TTC549 (cell line): ENCODE measurements around the gene PPP1R9A.

ENCODE experiments used
- FAIRE-seq: peaks from 2 replicates; lab custom pipeline; 2012; peaks lifted over from hg19 to GRCh38; lab: Jason Lieb, UNC

Gene PPP1R9A

DNA sequence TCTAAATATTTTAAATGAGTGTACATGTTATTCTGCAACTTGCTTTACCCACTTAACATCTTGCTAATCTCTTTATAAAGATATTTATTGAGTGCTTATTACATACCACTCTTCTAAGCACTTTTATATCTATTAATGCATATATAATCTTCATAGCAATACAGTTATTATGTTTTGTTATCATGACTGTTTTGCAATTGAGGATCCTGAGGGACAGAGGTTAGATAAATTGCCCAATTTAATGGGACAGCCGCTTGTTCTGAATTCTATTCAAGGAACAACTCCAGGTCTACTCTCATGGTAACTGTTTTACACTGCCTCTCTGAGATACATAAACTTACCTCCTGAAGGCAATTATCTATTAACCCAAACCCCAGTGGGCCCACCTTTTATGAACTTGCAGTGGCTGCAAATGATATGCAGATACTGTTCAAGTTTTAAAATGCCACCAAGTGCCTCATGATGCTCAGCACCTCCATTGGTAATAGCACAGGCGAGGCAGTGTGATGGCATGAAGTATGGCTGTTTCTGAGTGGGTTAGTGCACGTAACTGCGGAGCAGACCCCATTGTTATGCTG is 356.5 kb downstream of the PPP1R9A start:
- no peak for FAIRE-seq

DNA sequence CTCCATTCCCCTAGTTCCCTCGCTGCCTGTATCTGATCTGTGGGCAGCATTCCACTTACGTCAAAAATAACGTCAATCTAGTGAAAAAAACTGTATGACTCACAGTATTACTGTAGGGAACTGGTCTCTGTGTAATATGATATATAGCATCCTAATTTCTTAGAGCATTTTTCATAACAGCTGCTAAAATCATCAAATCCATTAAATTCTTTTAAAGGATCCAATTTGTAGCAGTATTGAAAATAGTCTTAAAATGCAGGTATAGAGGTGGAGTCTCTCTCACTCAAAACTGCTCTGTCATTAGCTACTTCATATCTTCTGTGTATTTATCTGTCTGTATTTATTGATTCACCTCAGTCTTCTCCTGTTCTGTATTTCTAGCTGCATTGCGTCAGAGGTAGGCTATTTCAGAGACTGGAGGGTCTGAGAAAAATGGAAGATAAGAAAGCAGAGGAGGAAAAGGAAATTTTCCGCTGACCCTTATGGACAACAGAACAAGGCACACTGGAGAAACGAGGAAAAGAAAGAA is 357.0 kb downstream of the PPP1R9A start:
- FAIRE-seq = no peak

DNA sequence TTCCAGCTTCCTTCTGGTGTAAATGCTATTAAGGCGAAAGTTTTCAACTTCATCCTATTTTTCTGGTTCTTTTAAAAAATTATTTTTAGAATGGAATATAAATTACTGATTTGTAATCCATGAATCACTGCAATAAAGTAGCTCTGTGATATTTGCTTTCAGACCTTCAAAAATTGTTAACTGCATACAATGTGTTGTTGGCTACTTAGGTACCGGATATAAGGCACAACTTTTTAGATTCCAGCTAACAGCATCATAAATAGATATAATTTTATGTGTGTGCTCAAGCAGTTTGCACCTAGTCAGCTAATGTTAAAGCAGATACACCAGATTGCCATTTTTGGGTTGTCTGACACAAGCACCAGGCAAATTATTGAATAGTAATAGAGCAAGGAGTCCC is 358.2 kb downstream of the PPP1R9A start:
- no peak for FAIRE-seq

DNA sequence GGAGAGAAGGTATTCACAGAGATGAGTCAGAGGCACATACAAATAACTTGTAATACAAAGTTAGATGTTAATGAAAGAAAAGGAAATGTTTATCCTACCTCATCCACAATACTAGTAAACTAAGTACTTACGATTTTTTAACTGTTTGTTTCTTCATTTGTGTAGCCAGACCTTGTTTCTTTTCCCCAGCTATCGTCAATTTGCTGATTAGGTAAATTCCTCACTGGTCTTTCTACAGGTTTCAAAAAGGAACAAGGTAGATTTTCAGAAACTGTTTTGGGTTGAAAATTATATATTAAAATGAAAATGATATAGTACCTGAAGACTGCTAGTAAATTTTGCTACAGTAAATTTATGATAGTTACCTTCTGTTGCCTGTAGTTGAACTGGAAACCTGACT is 360.4 kb downstream of the PPP1R9A start:
- FAIRE-seq = no peak

DNA sequence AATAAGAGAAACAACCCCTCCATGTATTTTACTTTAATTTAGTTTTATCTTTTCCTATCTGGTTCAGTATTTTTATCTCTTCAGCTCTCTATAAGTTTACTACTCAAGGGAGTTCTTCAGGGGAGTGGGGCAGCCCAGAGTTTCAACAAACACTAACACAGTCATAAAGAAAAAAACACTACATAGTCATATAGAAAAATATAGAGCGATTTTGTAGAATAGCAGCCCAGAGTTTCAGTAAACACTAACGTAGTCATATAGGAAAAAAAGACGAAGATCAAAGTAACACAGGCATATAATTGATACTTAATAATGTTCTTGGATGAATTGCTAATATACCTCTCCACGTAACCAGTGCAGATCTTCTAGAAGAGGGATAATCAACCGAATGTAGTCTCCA is 362.2 kb downstream of the PPP1R9A start:
- no peak for FAIRE-seq

- no peak for FAIRE-seq
These were observed 368.7 kb downstream of the PPP1R9A start for GRCh38 chr7:95276114-95276513.

DNA sequence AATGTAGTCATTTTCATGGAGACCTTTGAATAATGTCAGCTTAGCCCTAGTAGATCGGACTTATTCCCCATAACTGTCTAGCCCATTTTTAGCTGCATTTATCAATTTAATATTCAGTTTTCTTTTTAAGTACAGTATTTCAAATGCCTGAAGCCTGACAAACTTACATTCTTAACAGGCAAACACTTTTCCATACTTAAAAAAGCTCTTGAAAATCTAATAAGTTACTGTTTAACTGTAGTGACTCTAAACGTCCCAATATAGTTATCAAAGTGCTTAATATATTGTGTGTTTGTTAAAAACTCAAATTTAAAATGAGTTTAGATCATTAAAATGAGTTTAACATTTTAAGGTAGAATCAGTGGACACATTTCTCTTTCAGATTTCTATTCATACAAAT is 372.0 kb downstream of the PPP1R9A start:
- FAIRE-seq = no peak

DNA sequence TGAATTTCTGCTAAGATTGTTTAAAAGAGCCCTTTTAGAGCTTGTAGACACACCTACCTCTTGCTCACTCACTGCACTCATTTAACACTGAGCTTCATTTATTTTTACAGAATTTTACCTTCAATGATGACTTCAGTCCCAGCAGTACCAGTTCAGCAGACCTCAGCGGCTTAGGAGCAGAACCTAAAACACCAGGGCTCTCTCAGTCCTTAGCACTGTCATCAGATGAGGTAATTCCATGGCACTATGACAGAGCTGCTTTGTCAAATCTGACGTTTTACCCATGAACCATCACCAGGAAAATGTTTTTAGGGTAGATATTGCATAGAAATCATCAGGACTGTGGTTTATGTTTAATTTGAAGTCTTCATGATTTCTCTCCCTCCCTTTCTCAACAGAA is 378.7 kb downstream of the PPP1R9A start:
- FAIRE-seq = no peak

DNA sequence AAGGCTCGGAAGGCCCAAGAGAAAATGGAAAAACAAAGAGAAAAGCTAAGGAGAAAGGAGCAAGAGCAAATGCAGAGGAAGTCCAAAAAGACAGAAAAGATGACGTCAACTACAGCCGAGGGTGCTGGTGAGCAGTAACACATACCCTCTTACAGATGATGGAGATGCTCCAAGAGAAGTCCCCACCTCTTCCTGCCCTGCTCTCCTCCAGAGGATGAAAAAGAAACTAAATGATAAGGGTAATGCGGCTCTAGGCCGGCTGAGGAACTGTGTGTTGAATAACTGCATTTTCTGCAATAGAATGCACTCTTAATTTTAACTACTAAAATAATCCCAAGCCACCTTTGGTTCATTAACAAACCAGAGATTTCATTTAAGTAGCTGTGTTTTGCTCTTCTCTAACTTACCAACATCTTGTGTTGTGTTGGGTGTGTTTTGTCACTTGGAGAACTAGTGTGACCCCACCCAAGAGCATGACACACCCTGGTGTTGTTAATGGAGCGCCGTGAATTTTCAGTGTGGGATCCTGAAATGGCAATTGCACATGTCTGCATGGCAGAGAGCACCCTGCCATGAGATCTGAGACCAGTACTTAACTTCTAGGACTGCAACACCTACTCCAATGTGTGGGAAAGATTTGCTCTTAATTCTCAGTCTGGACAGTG is 382.9 kb downstream of the PPP1R9A start:
- FAIRE-seq = no peak

DNA sequence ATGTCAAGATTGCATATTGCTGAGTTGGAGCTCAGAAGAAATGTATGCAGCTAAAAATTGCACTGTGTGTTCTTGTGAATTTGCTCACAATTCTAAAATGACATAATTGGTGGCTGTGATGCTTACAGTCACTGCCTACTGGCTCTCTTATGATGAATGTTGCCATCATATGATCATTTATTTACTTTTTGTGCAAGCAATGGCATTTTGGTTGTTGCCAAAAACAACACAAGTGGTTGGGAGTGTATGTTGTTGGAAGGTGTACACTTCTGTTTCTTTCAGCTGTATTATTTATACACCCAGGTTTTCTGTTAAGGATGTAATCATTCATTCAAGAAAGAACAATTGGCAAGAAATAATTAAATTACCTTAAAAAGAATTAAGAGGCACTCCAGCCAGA is 388.0 kb downstream of the PPP1R9A start:
- no peak for FAIRE-seq

DNA sequence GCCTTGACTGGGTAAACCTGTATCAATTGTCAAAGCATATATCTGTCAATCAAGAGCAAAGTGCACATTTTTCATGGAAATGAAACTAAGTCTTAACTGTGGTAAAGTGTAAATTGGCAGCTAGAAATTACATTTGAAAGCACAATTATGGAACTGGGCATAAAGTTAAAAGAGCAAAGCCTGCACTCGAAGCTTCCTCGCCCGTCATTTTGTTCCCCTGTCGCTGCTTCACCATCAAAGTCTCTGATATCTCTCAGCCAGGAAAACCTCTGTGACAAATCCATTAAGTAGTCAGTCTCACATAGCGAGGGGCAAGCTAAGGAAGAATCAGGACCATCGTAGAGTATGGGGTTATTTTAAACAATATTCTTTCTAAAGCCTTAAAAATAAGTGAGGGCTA is 389.1 kb downstream of the PPP1R9A start:
- FAIRE-seq = no peak

GRCh38 chr7:95297041-95297440 is 389.6 kb downstream of the PPP1R9A start:
- no peak for FAIRE-seq

DNA sequence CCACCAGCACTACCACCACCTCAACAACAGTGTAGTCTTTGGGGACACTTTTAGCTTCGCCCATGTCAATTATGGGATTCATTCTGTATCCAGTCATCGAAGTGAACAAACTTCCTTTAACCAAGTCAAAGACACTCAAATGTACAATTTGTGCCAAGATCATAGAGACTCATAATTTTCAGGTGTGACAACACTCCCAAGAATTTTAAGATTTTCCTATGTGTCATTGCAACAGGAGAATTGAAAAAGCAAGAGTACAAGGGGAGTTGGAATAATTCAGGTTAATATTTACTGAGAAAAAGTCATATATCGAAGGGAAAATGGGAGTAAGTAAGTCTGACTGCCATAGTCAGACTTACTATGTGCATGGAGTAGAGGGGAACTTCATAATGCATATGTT is 390.7 kb downstream of the PPP1R9A start:
- no peak for FAIRE-seq

DNA sequence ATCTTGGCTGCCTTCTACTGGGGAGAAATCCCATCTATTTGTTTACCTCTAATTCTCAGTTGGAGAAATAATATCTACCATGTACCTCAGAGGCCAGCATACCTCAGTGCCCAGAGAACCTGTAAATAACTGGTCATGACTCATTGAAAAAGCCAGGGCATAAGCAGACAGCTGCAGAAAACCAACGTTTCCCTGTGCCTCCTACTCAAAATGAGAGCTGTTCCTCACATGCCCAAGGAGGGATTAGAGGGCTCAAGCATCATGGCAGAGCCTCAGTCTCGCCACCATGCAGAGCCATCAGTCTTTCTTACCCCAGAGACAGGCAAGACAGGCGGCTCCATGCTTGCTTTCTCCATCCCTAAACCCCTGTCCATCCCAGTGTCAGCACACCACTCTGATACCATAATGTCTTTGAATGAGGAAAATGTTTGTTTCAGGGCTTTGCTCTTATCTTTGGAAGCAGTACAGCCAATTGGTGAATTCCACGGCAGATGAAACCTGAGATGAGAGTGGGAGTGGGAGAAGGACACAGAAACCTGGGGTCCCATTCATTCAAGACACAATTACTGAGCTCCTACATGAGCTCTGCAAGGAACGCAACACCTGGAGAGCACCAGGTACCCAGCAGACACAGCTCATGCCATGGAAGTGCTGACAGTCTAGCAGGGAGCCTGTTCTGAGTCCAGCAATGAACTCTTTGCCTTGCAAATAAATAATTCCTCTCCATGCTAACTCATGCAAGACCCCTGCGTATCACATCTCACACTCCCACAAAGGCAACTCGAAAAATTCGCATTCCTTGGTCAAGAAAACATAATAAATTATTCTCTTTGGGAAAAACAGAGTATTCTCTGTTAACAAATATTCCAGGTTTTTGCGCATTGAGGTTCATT is 395.9 kb downstream of the PPP1R9A start:
- no peak for FAIRE-seq

- no peak for FAIRE-seq
These were observed 397.6 kb downstream of the PPP1R9A start for GRCh38 chr7:95304990-95305389.

- FAIRE-seq = no peak
These were observed 402.6 kb downstream of the PPP1R9A start for GRCh38 chr7:95309951-95310350.

- no peak for FAIRE-seq
These were observed 404.0 kb downstream of the PPP1R9A start for GRCh38 chr7:95311389-95311788.

DNA sequence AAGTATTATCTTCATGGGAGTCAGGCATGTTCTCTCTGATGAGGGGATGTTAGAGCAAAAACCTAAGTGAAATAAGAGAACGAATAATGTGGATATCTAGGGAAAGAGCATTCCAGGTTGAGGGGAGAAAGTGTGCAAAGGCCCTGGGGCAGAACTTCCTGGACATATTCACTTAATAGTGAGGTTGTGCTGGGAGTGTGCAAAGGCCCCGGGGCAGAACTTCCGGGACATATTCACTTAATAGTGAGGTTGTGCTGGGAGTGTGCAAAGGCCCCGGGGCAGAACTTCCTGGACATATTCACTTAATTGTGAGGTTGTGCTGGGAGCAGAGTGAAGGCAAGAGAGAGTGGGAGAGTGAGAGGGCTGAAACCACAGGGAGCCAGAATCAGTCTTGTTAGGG is 405.2 kb downstream of the PPP1R9A start:
- FAIRE-seq = no peak

DNA sequence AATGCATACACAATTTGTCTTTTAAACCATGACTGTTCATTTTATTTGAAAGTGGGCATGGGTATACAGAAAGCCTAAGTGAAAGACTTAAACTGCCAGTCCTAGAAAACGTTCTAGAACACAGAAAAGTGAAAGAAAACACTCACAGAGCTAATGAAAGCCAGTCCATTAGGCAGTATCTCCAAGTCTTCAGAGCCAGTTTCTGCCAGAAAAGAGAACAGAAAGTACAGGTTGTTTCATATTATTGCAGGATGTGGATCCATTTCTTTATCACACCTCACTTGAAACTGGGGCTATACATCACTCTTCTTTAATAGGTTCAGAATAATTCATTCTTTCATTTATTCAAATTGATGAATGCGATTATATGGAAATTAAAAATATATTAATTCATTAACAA is 409.2 kb downstream of the PPP1R9A start:
- FAIRE-seq = no peak

GRCh38 chr7:95317546-95317945 is 410.2 kb downstream of the PPP1R9A start:
- FAIRE-seq = no peak

GRCh38 chr7:95317966-95318365 is 410.6 kb downstream of the PPP1R9A start:
- FAIRE-seq = no peak

DNA sequence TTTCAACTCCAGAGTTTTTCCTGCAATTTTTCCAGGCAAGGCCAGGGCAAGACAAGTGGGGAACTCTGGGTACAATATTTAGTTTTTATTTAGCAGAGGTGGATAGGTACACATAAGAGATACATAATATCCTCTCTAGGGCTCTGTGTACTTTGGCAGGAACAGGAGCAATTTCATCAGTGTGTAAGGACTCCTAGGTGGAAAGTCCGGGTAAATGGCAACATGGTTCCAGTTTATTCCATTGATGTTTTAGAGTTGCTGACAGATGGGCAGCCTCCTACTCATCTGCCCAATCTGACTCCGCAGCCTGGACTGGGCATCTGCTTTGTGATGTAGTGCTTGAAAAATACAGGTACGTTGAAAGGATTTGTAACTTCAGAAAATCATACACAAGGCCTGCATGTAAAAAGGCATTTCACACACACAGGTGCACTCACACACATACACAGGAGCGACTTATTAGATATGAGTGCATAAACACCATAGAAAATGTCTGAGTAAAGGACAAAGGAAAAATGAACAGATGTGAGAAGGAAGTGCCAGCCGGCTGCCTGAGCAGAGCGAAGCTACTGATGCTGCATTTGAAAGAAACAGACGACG is 411.2 kb downstream of the PPP1R9A start:
- no peak for FAIRE-seq

GRCh38 chr7:95319570-95319969 is 412.2 kb downstream of the PPP1R9A start:
- FAIRE-seq = no peak
